Bronchial epithelial cell (primary cell): ENCODE measurements around the gene SLC43A3. TPM values are rescaled to one million over a fixed set of nuclear protein-coding genes. Genes with fewer than 3 reads are reported as not detected.
A peak's percentile ranks its signal among the peaks of the same experiment; 100 is the strongest.

ENCODE experiments used
- DNase-seq: peaks from one replicate; pipeline ENCODE4 v3.0.0-alpha.2; 2010; ENCODE audit warnings: low read depth
- FAIRE-seq: peaks from 2 replicates; lab custom pipeline; 2011; peaks lifted over from hg19 to GRCh38; lab: Jason Lieb, UNC
- H3K27me3 ChIP-seq: 2 replicates; pipeline ENCODE4 v1.5.1; 2011; ENCODE audit warnings: low read length; ENCODE audit not compliant: control insufficient read depth, insufficient read depth
- H3K36me3 ChIP-seq: 2 replicates; pipeline ENCODE4 v1.5.1; 2011; ENCODE audit warnings: low read length; ENCODE audit not compliant: control insufficient read depth, insufficient read depth
- H3K4me3 ChIP-seq: 2 replicates; pipeline ENCODE4 v1.5.1; 2011; ENCODE audit warnings: mild to moderate bottlenecking, low read depth, low read length, control low read depth
- CTCF ChIP-seq: IDR thresholded peaks from 2 replicates; pipeline ENCODE4 v1.5.1; 2011; ENCODE audit warnings: mild to moderate bottlenecking, moderate library complexity, low read length, control low read depth, inconsistent platforms; ENCODE audit not compliant: insufficient read depth, severe bottlenecking
- total RNA-seq: library from RNA; depleted of rRNA; stranded (reverse); fragments of >200 nt; gene quantifications from 2 replicates; pipeline ENCODE4 v1.2.1, GENCODE V29; 2014

Gene SLC43A3
- total RNA-seq, 1 donor from 2014 or later = 1.8 TPM

GRCh38 chr11:57373146-57373545, 53.8 kb downstream of the SLC43A3 start:
- no peaks in the 10 kb centered on the region for H3K36me3 ChIP-seq
- FAIRE-seq (no peak), DNase-seq (no peak)
- no peak overlapping the region for H3K4me3 ChIP-seq
- peaks cover 3% of the 10 kb centered on the region for H3K27me3 ChIP-seq
- no peak for TF ChIP-seq CTCF

- DNase-seq (no peak), FAIRE-seq (no peak)
- Histone ChIP-seq H3K27me3 (no peaks in the 10 kb centered on the region), H3K36me3 (no peaks in the 10 kb centered on the region), H3K4me3 (no peak overlapping the region)
- no peak for TF ChIP-seq CTCF
Observed at GRCh38 chr11:57370941-57371340, 56.0 kb downstream of the SLC43A3 start.

GRCh38 chr11:57370251-57370650, 56.7 kb downstream of the SLC43A3 start:
- Histone ChIP-seq H3K4me3 (no peak overlapping the region), H3K27me3 (no peaks in the 10 kb centered on the region), H3K36me3 (no peaks in the 10 kb centered on the region)
- TF ChIP-seq CTCF = no peak
- DNase-seq (peak; percentile 97), FAIRE-seq (no peak)

- no peak for TF ChIP-seq CTCF
- Histone ChIP-seq H3K27me3 (no peaks in the 10 kb centered on the region), H3K4me3 (no peak overlapping the region), H3K36me3 (no peaks in the 10 kb centered on the region)
- no peak for FAIRE-seq
- DNase-seq = no peak
Observed at GRCh38 chr11:57368845-57369232, 58.1 kb downstream of the SLC43A3 start.

GRCh38 chr11:57368106-57368844, 58.6 kb downstream of the SLC43A3 start:
- no peak for TF ChIP-seq CTCF
- no peak overlapping the region for H3K4me3 ChIP-seq
- FAIRE-seq = no peak

More at GRCh38 chr11:57368106-57368844, 58.6 kb downstream of the SLC43A3 start:
- peak; percentile 82 for DNase-seq
- Histone ChIP-seq H3K27me3 (no peaks in the 10 kb centered on the region), H3K36me3 (no peaks in the 10 kb centered on the region)
